WI38 (cell line): ENCODE measurements around the gene CCT7.

Experiments used
- H3K4me3 ChIP-seq: 2 replicates; pipeline ENCODE4 v1.5.1; 2011; ENCODE audit warnings: low read depth, mild to moderate bottlenecking, control low read depth, low read length
- CTCF ChIP-seq: IDR thresholded peaks from 2 replicates; pipeline ENCODE4 v1.5.1; 2012; ENCODE audit warnings: low read depth, mild to moderate bottlenecking, control low read depth, low read length

CCT7 gene

GRCh38 chr2:73256618-73256922 is 22.5 kb downstream of the CCT7 start:
- no peak overlapping the region for H3K4me3 ChIP-seq
- no peak for TF ChIP-seq CTCF

GRCh38 chr2:73257021-73257420 is 22.9 kb downstream of the CCT7 start:
- no peak for TF ChIP-seq CTCF
- H3K4me3 ChIP-seq: no peak overlapping the region

GRCh38 chr2:73257425-73258125 is 23.5 kb downstream of the CCT7 start:
- H3K4me3 ChIP-seq: no peak overlapping the region
- no peak for TF ChIP-seq CTCF

- TF ChIP-seq CTCF: no peak
- H3K4me3 ChIP-seq: no peak overlapping the region
Measured at GRCh38 chr2:73258186-73258912, 24.2 kb downstream of the CCT7 start.

GRCh38 chr2:73258913-73259215 is 24.8 kb downstream of the CCT7 start:
- no peak overlapping the region for H3K4me3 ChIP-seq
- no peak for TF ChIP-seq CTCF

GRCh38 chr2:73259276-73259675 is 25.2 kb downstream of the CCT7 start:
- H3K4me3 ChIP-seq: no peak overlapping the region
- no peak for TF ChIP-seq CTCF

- no peak overlapping the region for H3K4me3 ChIP-seq
- no peak for TF ChIP-seq CTCF
Measured at GRCh38 chr2:73259704-73260337, 25.7 kb downstream of the CCT7 start.
